ENCODE data around the gene KIFC1. TPM values are rescaled to one million over a fixed set of nuclear protein-coding genes. Genes with fewer than 3 reads are reported as not detected.
A peak's percentile ranks its signal among the peaks of the same experiment; 100 is the strongest.

Gene KIFC1
- total and polyA plus RNA-seq, 9 of the 15 experiments (the other 6 are each of a cell fraction or from before 2014, with no cell fraction given) = 1.3 to 95.2 (median 76.9) TPM

GRCh38 chr6:33439956-33440648 is 48.5 kb downstream of the KIFC1 start (continued):
- TF ChIP-seq ZNF431 (CRISPR knock-in tag; IDR thresholded peaks at IDR 0.05) (no peak), ZBTB2 (IDR thresholded peaks at IDR 0.05) (0 out of 2 replicates have a peak, but pooled peaks have one; percentile 57), NR2F6 (CRISPR knock-in tag; IDR thresholded peaks at IDR 0.05) (no peak), ZNF280A (IDR thresholded peaks at IDR 0.05; ENCODE audit: low read depth, partially characterized antibody) (peak; percentile 55), MTA2 (IDR thresholded peaks at IDR 0.05; ENCODE audit: low read depth) (peak; percentile 34; the same call in 1 of the 2 replicates), ARHGAP35 (IDR thresholded peaks at IDR 0.05; ENCODE audit: partially characterized antibody) (peak; percentile 79), ETV6 (IDR thresholded peaks at IDR 0.05; ENCODE audit: borderline replicate concordance in 1 of 2, low read depth in 2 of 2, low read length in 1 of 2) (no peak), ETV6 (CRISPR knock-in tag; IDR thresholded peaks at IDR 0.05; ENCODE audit: borderline replicate concordance) (no peak), ELF2 (CRISPR knock-in tag; IDR thresholded peaks at IDR 0.05) (0 out of 2 replicates have a peak, but pooled peaks have one; percentile 20), COPS2 (conservative IDR thresholded peaks at IDR 0.05) (no peak), NFIC (IDR thresholded peaks at IDR 0.05) (no peak; the same call in 1 of the 2 replicates), LARP7 (IDR thresholded peaks at IDR 0.05) (peak; percentile 90), BRCA1 (IDR thresholded peaks at IDR 0.05) (no peak), BRCA1 (CRISPR knock-in tag; IDR thresholded peaks at IDR 0.05) (no peak), TBL1XR1 (IDR thresholded peaks at IDR 0.05; ENCODE audit: low read length in 2 of 2) (no peak), NFRKB (IDR thresholded peaks at IDR 0.05; ENCODE audit: low read depth) (peak; percentile 47; the same call in 1 of the 2 replicates), NKRF (IDR thresholded peaks at IDR 0.05; ENCODE audit: borderline replicate concordance) (peak; percentile 56; the same call in 1 of the 2 replicates), RBM22 (IDR thresholded peaks at IDR 0.05; ENCODE audit: low read depth, low read length, poor library complexity, severe bottlenecking) (no peak)
